HepG2 (cell line): ENCODE data around the gene ZCCHC8. TPM values are rescaled to one million over a fixed set of nuclear protein-coding genes. Genes with fewer than 3 reads are reported as not detected.

Experiments
- ATAC-seq: fragments of 200-7000 bp; cut with Tn5 transposase; 3 replicates; pipeline ENCODE4 v1.9.1; 2020; ENCODE audit warnings: mild to moderate bottlenecking, moderate library complexity
- BruUV-seq: library from RNA; stranded (reverse); fragments of 400-500 nt; replicated peaks from 2 replicates; lab custom pipeline; 2021; lab: Mats Ljungman, UMichigan
- CTCF ChIA-PET: fragments of 300-600 bp; formaldehyde crosslinking; extraction: SDS; loops from one replicate; lab custom pipeline; 2021; ENCODE audit warnings: low total read pairs, inconsistent platforms, low intra/inter-chr PET ratio; lab: Yijun Ruan, JAX
- POLR2A ChIA-PET: fragments of 350-600 bp; sonication (Branson Sonifier 250); formaldehyde crosslinking; loops from one replicate; lab custom pipeline; 2020; ENCODE audit warnings: antibody characterized with exemption, inconsistent platforms; lab: Yijun Ruan, JAX
- DNase-seq: peaks from one replicate; pipeline ENCODE4 v3.0.0-alpha.2; 2015; ENCODE audit warnings: low spot score
- FAIRE-seq: peaks from 3 replicates; lab custom pipeline; 2011; peaks lifted over from hg19 to GRCh38; lab: Jason Lieb, UNC
- H2AFZ ChIP-seq: one replicate; pipeline ENCODE4 v1.6.1; 2011; ENCODE audit warnings: low read length, inconsistent platforms
- H3K27ac ChIP-seq: fragments of 300-600 bp; 3 replicates; pipeline ENCODE4 v1.8.0; 2011; ENCODE audit warnings: mixed run types, mild to moderate bottlenecking, mixed read lengths, low read length, inconsistent platforms; ENCODE audit not compliant: insufficient read depth; ENCODE audit errors: extremely low read length
- H3K27me3 ChIP-seq, 2 experiments: fragments of 200-600 bp in 1 of 2; 2 replicates in 1 of 2; 3 replicates in 1 of 2; pipeline versions ENCODE4 v1.6.0 to v1.8.0; 2011; ENCODE audit warnings: low read length in 2 of 2, mild to moderate bottlenecking in 2 of 2, moderate library complexity in 2 of 2, inconsistent platforms in 1 of 2; ENCODE audit not compliant: insufficient read depth in 2 of 2, control insufficient read depth in 1 of 2
- H3K36me3 ChIP-seq, 2 experiments: fragments of 200-600 bp in 1 of 2; replicated peaks in 1 of 2; 2 replicates in 1 of 2; 3 replicates in 1 of 2; pipeline versions ENCODE4 v1.5.1 to v1.8.0; 2011; ENCODE audit warnings: low read length in 2 of 2, inconsistent platforms in 1 of 2; ENCODE audit not compliant: insufficient read depth in 2 of 2, control insufficient read depth in 1 of 2
- H3K4me1 ChIP-seq: 2 replicates; pipeline ENCODE4 v1.5.1; 2012; ENCODE audit warnings: low read length, inconsistent platforms; ENCODE audit not compliant: insufficient read depth
- H3K4me2 ChIP-seq: 2 replicates; pipeline ENCODE4 v1.6.0; 2011; ENCODE audit warnings: low read depth, low read length, inconsistent platforms
- H3K4me3 ChIP-seq, 3 experiments: fragments of 200-600 bp in 1 of 3; sonication (generic), shearing (Covaris generic) in 1 of 3; replicated peaks in 1 of 3; 2 replicates each; pipeline ENCODE4 v1.5.1; 2011 to 2016; ENCODE audit warnings: low read length in 3 of 3, inconsistent platforms in 2 of 3, low read depth in 2 of 3, mild to moderate bottlenecking in 2 of 3, control low read depth in 1 of 3, mixed read lengths in 1 of 3; ENCODE audit not compliant: insufficient read depth in 1 of 3
- H3K79me2 ChIP-seq: one replicate; pipeline ENCODE4 v1.6.1; 2011; ENCODE audit warnings: low read length, inconsistent platforms; ENCODE audit not compliant: insufficient read depth
- H3K9ac ChIP-seq: 2 replicates; pipeline ENCODE4 v1.6.0; 2011; ENCODE audit warnings: mild to moderate bottlenecking, low read depth, low read length, inconsistent platforms; ENCODE audit not compliant: insufficient read depth
- H3K9me3 ChIP-seq: 2 replicates; pipeline ENCODE4 v1.5.1; 2012; ENCODE audit warnings: mild to moderate bottlenecking, low read length
- H4K20me1 ChIP-seq: 2 replicates; pipeline ENCODE4 v1.6.0; 2011; ENCODE audit warnings: inconsistent platforms, mild to moderate bottlenecking, low read length, moderate library complexity; ENCODE audit not compliant: insufficient read depth
- CAMTA2 ChIP-seq: sonication (generic); formaldehyde crosslinking; IDR thresholded peaks from 2 replicates; pipeline ENCODE4 v1.4.0; 2020; ENCODE audit warnings: mild to moderate bottlenecking, missing genetic modification reagents, borderline replicate concordance
- CBX2 ChIP-seq, 2 experiments: fragments of 200-600 bp in 1 of 2; sonication (generic); formaldehyde crosslinking in 1 of 2; IDR thresholded peaks; 2 replicates each; pipeline versions ENCODE4 v1.7.0 to v1.8.1; 2018 to 2022; ENCODE audit warnings: low read depth in 2 of 2, low read length in 1 of 2, mild to moderate bottlenecking in 1 of 2, missing genetic modification reagents in 1 of 2
- DNMT3B ChIP-seq: conservative IDR thresholded peaks from 2 replicates; pipeline ENCODE4 v1.6.1; 2016; ENCODE audit warnings: missing biosample characterization, control low read depth
- FOXA1 ChIP-seq, 2 experiments: fragments of 450-650 bp in 1 of 2; sonication (generic) in 1 of 2; formaldehyde crosslinking in 1 of 2; IDR thresholded peaks; 2 replicates each; pipeline versions ENCODE4 v1.4.0 to v1.6.1; 2016 to 2020; ENCODE audit warnings: missing genetic modification reagents in 1 of 2
- FOXM1 ChIP-seq: sonication (generic); formaldehyde crosslinking; IDR thresholded peaks from 2 replicates; pipeline ENCODE4 v1.5.0; 2020; ENCODE audit warnings: missing genetic modification reagents
- KLF13 ChIP-seq: sonication (generic); formaldehyde crosslinking; IDR thresholded peaks from 2 replicates; pipeline ENCODE4 v1.4.0; 2020; ENCODE audit warnings: mild to moderate bottlenecking, missing genetic modification reagents
- MXD4 ChIP-seq: IDR thresholded peaks from 2 replicates; pipeline ENCODE4 v1.6.1; 2016; ENCODE audit warnings: mild to moderate bottlenecking, missing biosample characterization, missing genetic modification reagents
- NCOR1 ChIP-seq: fragments of 200-600 bp; sonication (generic); IDR thresholded peaks from 2 replicates; pipeline ENCODE4 v1.7.0; 2017; ENCODE audit warnings: antibody characterized with exemption, low read length, borderline replicate concordance
- NFKB2 ChIP-seq: sonication (generic); formaldehyde crosslinking; IDR thresholded peaks from 2 replicates; pipeline ENCODE4 v1.4.0; 2020; ENCODE audit warnings: missing genetic modification reagents, borderline replicate concordance
- PAF1 ChIP-seq: IDR thresholded peaks from 2 replicates; pipeline ENCODE4 v1.6.1; 2016; ENCODE audit warnings: missing genetic modification reagents, missing compliant biosample characterization
- PCBP1 ChIP-seq: fragments of 200-400 bp; formaldehyde crosslinking; IDR thresholded peaks from 2 replicates; pipeline ENCODE4 v1.6.1; 2017; ENCODE audit warnings: mild to moderate bottlenecking, low read depth, low read length, borderline replicate concordance
- PPARG ChIP-seq: conservative IDR thresholded peaks from 2 replicates; pipeline ENCODE4 v1.6.1; 2016; ENCODE audit warnings: missing biosample characterization, missing genetic modification reagents
- REPIN1 ChIP-seq: sonication (generic); formaldehyde crosslinking; IDR thresholded peaks from 2 replicates; pipeline ENCODE4 v1.8.0; 2022; ENCODE audit warnings: missing genetic modification reagents, low read depth, mild to moderate bottlenecking, borderline replicate concordance
- STAT5B ChIP-seq: sonication (generic); formaldehyde crosslinking; IDR thresholded peaks from 2 replicates; pipeline ENCODE4 v1.4.0; 2020; ENCODE audit warnings: missing genetic modification reagents
- TRIM22 ChIP-seq: fragments of 450-650 bp; IDR thresholded peaks from 2 replicates; pipeline ENCODE4 v1.6.1; 2017
- ZNF18 ChIP-seq: sonication (generic); formaldehyde crosslinking; IDR thresholded peaks from 2 replicates; pipeline ENCODE4 v1.8.0; 2022; ENCODE audit warnings: mild to moderate bottlenecking, missing genetic modification reagents; ENCODE audit not compliant: insufficient replicate concordance
- ZNF260 ChIP-seq: sonication (generic); formaldehyde crosslinking; IDR thresholded peaks from 2 replicates; pipeline ENCODE4 v1.4.0; 2020; ENCODE audit warnings: missing genetic modification reagents, low read depth, mild to moderate bottlenecking, borderline replicate concordance
- ZNF75D ChIP-seq: sonication (generic); formaldehyde crosslinking; IDR thresholded peaks from 2 replicates; pipeline ENCODE4 v1.8.1; 2023; ENCODE audit warnings: missing genetic modification reagents, mild to moderate bottlenecking, borderline replicate concordance
- WGBS: methylation state at CpG from one replicate; pipeline ENCODE4 v1.1.6; 2017; ENCODE audit warnings: low lambda C conversion rate; 5-methylcytosine and 5-hydroxymethylcytosine counted together
- in situ Hi-C: cut with HindIII; loops from 2 replicates; pipeline ENCODE4 v1.10.0; 2017; ENCODE audit warnings: low pct_unique_long_range_greater_than_20kb; ENCODE audit not compliant: extremely low pct_ligation_motif_present
- intact Hi-C: fragments of 100-400 bp; cut with micrococcal nuclease; formaldehyde crosslinking; loops from one replicate; pipeline ENCODE4 v1.10.0; 2022; ENCODE audit not compliant: unreplicated experiment
- polyA plus RNA-seq, 8 experiments: library from polyadenylated mRNA; depleted of rRNA in 3 of 8; stranded (reverse) in 7 of 8; unstranded in 1 of 8; fragments of >200 nt; fragmentation: Illumina TruSeq in 4 of 8; extraction: Trizol in 4 of 8; gene quantifications; 2 replicates each; pipeline versions ENCODE4 v1.2.1 to v1.2.3, GENCODE V29; 2011 to 2016; ENCODE audit warnings: low read depth in 4 of 8, missing spikeins in 1 of 8, mixed read lengths in 1 of 8; ENCODE audit not compliant: insufficient read depth in 1 of 8
- total RNA-seq, 5 experiments: library from RNA; depleted of rRNA; stranded (reverse); fragments of >200 nt; fragmentation: Illumina TruSeq; extraction: Trizol; gene quantifications; 2 replicates each; pipeline ENCODE4 v1.2.3, GENCODE V29; 2016; ENCODE audit warnings: low read depth in 1 of 5
- TF ChIP-seq, protein P1 (sequence below): sonication (generic); formaldehyde crosslinking; IDR thresholded peaks from 2 replicates; pipeline ENCODE4; 2020; ENCODE audit warnings: missing genetic modification reagents, mild to moderate bottlenecking, borderline replicate concordance

Gene ZCCHC8
- total and polyA plus RNA-seq, 2 of the 13 experiments (the other 11 are each of a cell fraction or from before 2014, with no cell fraction given), result 18.6 to 20.9 TPM

DNA sequence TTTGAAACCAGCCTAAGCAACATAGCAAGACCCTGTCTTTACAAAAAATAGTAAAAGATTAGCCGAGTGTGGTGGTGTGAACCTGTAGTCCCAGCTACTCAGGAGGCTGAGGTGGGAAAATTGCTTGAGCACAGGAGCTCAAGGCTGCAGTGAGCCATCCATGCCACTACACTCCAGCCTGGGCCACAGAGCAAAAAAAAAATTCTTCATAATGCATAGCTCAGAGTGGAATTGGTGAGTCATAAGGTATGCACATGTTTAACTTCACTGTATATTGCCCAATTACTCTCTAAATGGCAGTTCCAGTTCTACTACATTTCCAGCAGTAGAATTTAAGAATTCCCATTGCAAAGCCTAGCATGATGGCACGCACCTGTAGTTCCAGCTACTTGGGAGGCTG is 51.4 kb downstream of the ZCCHC8 start:
- no TSS peak for BruUV-seq
- H3K79me2 ChIP-seq, result no peaks in the 10 kb centered on the region
- ChIA-PET CTCF (no interaction called here), POLR2A (interaction anchor here (1.0 to 2.5 kb wide), 5 partner anchors 28 to 223 kb away, joined by 3 to 14 read pairs (median 4); partner anchors contain the start of genes DIABLO and ZCCHC8)
- intact Hi-C loops, result no loop called here
- no peak overlapping the region for H3K4me2 ChIP-seq
- no peaks in the 10 kb centered on the region for H3K36me3 ChIP-seq
- no peak overlapping the region for H3K4me3 ChIP-seq
- no peaks in the 10 kb centered on the region for H4K20me1 ChIP-seq
- WGBS, result 29% methylated on average over 2 of the region's 2 CpGs
- peak; percentile 82 for DNase-seq
- H3K27me3 ChIP-seq, result no peaks in the 10 kb centered on the region
- no peak overlapping the region for H3K27ac ChIP-seq
- no peak overlapping the region for H2AFZ ChIP-seq
- ATAC-seq, result peak; percentile 80
- in situ Hi-C loops, result no loop called here
- H3K4me1 ChIP-seq, result peaks cover 42% of the 10 kb centered on the region
- H3K9me3 ChIP-seq, result no peaks in the 10 kb centered on the region
- no peak for FAIRE-seq
- no peak overlapping the region for H3K9ac ChIP-seq
- TF ChIP-seq REPIN1 (CRISPR knock-in tag) (no peak), MXD4 (CRISPR knock-in tag) (no peak), FOXA1 (IDR thresholded peaks at IDR 0.05) (no peak), FOXA1 (CRISPR knock-in tag; IDR thresholded peaks at IDR 0.05) (no peak), KLF13 (no peak), CAMTA2 (no peak), NFKB2 (CRISPR knock-in tag) (no peak), PCBP1 (no peak), ZNF75D (CRISPR knock-in tag) (no peak), FOXM1 (CRISPR knock-in tag) (no peak), PPARG (CRISPR knock-in tag) (no peak), TRIM22 (no peak), CBX2 (IDR thresholded peaks at IDR 0.05; ENCODE audit: low read depth, low read length) (no peak), CBX2 (CRISPR knock-in tag; IDR thresholded peaks at IDR 0.05; ENCODE audit: low read depth) (no peak), PAF1 (CRISPR knock-in tag) (no peak), STAT5B (no peak), ZNF260 (CRISPR knock-in tag) (no peak), NCOR1 (0 out of 2 replicates have a peak, but pooled peaks have one; percentile 39), ZNF18 (CRISPR knock-in tag) (no peak), DNMT3B (CRISPR knock-in tag) (no peak)
- TF ChIP-seq, protein P1, sequence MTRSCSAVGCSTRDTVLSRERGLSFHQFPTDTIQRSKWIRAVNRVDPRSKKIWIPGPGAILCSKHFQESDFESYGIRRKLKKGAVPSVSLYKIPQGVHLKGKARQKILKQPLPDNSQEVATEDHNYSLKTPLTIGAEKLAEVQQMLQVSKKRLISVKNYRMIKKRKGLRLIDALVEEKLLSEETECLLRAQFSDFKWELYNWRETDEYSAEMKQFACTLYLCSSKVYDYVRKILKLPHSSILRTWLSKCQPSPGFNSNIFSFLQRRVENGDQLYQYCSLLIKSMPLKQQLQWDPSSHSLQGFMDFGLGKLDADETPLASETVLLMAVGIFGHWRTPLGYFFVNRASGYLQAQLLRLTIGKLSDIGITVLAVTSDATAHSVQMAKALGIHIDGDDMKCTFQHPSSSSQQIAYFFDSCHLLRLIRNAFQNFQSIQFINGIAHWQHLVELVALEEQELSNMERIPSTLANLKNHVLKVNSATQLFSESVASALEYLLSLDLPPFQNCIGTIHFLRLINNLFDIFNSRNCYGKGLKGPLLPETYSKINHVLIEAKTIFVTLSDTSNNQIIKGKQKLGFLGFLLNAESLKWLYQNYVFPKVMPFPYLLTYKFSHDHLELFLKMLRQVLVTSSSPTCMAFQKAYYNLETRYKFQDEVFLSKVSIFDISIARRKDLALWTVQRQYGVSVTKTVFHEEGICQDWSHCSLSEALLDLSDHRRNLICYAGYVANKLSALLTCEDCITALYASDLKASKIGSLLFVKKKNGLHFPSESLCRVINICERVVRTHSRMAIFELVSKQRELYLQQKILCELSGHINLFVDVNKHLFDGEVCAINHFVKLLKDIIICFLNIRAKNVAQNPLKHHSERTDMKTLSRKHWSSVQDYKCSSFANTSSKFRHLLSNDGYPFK, result no peak
